ENCODE data around the gene CX3CL1.

Gene CX3CL1

DNA sequence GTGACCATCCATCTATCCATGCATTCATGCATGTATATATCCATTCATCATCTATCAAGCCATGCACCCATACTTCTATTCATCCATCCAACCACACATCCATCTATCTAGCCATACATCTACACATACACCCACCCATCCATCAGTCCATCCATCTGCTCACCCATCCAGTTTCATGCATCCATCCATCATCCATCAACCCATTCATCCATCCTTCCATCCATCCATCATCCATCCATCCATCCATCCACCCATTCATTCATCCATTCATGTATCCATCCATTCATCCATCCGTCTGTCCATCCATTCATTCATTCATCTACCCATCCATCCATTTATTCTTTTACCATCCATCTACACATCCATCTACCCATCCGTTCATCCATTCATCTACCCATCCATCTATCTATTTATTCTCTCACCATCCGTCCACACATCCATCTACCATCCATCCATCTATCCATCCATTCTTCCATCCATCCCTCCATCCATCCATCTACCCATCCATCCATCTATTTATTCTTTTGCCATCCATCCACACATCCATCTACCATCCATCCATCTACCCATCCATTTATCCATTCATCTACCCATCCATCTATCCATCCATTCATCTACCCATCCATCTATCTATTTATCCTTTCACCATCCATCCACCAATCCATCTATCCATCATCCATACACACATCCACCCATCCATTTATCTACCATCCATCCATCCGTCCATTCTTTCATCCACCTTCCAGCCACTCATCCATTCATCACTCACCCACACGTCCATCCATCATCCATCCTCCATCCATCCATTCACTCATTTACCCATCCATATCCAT is 35.4 kb downstream of the CX3CL1 start:
- no peak for DNase-seq

DNA sequence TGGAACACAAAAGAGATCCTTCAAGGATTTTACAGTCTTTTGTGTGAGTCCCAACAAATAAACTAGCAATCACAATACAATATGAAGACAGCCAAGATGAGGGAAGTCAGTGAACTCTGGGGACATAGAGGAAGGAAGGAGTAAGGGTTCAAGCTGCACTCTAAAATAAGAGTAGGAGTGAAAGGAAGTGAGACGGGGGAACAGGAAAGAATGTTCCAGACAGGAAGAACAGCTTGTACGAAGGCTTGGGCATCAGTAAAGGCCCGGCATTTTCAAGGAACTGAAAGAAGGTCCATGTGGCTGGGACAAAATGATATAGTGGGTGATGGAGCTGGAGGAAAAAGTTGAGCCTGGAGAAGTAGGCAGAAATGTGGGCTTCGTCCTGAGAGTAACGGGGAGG is 36.8 kb downstream of the CX3CL1 start:
- DNase-seq, result no peak

DNA sequence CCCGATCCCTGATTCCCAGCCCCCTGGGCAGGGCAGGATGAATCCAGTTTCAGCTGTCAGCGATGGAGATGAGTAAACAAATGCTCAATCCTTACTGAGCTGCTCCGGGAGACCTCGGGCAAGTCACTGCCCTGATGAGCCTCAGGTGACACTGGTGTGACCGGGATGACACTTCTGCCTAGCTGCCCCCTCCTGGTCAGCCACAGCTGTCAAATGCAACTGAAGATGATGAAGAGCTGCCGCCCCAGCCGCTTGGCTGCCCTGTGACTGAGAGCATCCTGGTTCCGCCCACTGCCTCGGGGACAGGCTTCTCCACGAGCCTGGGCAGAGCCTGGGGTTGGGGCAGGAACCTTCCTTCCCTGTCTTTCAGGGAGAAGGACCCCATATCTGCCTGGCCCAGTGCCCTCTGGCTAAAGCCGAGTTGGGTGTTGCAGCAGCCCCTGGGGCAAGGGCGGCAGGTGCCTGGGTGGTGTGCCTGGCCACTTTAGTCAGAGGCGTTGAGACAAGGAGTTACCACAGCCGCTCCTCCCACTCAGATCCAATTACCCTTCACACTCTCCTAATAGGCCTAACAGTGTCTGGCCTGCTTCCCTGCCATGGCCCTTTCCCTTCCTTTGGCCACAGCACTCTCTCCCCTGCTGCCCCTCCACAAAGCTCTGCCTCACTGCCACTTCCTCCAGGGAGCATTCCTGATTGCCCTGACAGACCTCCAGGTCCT is 37.7 kb downstream of the CX3CL1 start:
- DNase-seq, result no peak

DNA sequence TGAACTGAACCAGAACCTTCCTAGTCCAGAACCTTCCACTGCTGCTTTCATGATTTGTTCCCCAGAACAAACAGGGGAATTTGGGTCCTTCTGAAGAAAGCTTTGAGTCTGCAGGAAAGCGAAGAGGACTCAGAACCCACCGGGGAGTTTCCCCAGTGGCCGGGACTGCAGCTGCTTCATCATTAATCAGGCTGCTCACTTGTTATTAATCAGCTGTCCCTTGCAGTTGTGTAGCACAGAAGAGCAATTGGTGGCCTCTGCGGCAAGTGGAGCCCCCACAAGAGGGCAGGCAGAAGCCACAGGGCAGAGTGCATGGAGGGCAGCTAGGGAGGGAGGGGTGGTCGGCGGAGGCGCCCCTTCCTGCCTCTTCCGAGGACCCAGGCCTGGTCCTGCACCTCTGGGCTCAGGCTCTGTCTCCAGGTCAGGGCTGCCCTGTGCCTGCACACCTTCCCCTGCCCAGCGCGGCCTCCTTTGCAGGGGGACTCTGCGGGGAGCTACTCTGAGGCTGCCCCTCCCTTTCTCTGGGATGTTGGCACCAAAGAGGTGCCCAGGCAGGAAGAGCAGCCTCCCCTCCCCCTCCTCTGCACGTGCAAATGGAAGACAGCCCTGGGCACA is 39.2 kb downstream of the CX3CL1 start:
- DNase-seq, result no peak

DNA sequence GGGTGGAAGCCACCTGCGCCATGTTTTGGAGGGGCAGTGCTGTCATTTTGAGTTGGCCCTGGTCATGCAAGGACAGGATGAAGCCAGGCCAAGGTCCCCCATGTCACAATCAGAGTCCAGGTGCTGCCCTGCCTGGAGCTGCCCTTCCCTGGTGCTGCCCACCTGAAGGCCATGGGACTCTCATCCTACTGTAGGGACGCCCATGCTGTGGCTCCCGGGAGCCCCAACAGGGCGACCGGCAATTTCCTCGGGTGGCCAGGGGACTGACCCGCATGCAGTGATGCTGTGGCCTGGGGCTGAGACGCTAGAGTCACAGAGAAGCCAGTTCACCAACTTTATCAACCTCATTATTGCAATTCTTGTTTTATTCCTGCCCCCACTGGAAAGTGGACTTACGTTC is 40.3 kb downstream of the CX3CL1 start:
- DNase-seq, result no peak

DNA sequence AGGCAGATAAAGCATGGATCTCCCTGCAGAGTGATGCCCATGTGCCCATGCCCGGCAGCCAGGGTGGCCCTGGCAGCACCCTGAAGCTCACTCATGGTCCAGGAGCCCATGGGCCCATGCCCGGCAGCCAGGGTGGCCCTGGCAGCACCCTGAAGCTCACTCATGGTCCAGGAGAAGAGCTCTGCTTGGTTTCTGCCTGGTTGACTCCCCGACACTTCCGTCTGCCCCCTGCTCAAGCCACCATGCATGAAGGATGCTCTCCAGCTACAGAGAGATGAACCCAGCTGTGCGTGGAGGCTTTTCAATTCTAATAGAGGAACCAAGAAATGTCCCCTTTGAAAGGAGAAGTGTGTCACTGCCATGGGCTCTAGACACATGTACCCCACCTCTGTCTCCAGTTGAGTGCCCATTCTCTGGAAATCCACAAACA is 41.0 kb downstream of the CX3CL1 start:
- DNase-seq, result no peak

DNA sequence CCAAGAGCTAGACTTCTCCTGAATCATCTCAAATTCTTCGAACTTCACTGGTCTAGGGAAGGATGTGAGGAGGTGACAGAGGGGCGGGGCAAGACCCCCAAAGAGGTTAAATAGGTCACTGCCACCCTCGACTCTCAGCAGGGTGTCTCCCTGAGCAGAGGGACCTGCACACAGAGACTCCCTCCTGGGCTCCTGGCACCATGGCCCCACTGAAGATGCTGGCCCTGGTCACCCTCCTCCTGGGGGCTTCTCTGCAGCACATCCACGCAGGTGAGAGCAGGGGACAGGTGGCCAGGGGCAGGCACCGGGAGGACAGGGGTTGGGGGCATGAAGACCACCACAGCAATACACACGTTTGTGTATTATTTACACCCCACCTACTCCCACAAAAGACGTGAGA is 41.4 kb downstream of the CX3CL1 start:
- no peak for DNase-seq

DNA sequence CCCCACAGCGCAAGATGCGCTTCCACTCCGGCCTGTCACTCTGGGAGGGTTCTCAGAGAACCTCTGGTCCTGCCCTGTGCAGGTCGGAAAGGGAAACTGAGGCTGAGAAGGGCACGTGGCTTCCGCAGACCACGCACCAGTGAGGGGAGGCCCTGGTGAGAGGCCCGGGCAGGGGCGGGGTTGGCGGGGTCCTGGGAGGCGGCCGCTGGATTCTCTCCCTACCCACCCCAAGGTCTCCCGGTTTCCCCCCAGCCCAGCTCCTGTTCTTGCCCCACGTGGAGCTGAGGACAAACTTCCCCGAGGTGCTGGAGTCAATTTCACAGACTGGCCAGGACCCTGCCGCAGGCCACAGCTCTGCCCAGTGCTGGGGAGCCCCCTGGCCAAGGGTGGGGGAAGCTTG is 43.8 kb downstream of the CX3CL1 start:
- DNase-seq, result no peak

DNA sequence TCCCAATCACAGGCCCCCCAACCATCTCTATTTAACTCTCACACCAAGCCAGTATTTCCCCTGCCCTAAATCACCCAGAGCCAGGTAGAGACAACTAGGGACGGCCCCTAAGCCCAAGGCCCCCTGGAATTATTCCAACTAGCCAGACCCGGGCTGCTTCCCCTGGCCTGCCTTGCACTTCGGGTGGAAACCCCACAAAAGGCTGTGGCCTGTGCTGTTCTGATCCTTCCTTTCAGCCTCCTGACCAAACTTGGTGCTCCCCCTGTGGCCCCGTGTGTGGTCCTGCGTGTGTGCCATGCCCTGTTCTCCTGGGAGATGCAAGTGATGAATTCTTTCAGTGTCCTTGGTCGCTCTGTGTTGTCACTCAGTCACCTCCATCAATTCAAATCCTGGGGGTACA is 47.2 kb downstream of the CX3CL1 start:
- DNase-seq, result no peak

DNA sequence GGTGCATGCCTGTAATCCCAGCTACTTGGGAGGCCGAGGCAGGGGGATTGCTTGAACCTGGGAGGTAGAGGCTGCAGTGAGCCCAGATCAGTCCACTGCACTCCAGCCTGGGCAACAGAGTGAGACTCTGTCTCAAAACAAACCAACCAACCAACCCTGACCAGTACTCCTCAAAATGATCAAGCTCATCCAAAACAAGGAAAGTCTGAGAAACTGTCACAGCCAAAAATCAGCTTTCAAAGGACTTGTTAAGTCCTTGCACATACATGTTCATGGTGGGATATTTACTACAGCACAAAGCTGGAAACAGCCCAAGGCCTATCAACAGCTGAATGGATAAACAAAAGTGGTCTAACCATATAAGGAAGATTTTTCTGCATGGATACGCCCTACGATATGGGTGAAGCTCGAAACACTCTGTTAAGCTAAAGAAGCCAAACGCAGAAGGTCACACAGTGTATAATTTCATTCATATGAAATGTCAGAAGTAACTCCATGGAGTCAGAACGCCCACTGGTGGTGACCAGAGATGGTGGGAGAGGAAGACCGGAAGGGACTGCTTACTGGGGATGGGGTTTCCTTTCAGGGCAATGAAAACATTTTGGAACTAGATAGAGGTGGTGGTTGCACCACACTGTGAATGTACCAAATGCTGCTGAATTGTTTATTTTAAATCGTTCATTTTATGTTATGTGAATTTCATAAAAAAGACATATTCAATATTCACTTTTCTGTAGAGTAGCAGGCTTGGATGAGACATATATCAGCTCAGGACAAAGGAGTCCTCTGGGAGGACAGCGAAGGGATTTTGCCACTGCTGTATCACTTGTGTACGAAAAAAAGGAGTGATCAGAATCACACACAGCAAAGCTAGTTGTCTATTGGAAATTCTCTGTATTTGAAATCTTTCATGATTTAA is 50.0 kb downstream of the CX3CL1 start:
- no peak for DNase-seq

DNA sequence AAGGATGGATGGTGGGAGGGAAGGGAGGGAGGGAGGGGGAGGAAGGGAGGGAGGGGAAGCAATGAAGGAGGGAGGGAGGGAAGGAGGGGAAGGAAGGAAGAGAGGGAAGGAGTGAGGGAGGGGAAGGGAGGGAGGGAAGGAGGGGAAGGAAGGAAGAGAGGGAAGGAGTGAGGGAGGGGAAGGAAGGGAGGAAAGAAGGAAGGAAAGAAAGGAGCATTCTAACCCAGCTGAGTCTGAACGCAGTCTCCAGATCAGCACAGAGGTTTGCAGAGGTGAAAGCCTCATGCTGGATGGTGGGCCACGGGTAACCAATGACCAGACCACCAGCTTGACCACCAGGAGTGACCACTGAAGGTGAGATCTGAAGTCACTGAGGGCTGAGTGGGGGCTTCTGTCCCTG is 50.9 kb downstream of the CX3CL1 start:
- no peak for DNase-seq

DNA sequence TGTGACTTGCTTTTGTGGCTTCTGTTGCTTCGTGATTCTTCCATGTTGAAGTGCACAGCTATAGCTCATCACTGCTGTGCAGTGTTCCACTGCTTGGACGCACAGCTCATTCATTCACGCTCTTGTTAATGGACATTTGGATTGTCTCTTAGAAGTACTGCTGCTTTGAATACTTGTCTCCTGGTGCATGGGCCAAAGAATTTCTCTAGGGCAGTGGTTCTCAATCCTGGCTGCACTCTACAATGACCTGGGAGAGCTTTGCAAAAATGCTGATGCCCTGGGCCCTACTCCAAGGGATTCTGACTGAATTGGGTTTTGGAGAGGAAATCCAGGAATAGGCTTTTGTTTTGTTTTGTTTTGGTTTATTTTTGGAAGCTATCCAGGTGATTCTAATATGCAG is 52.3 kb downstream of the CX3CL1 start:
- DNase-seq, result no peak

DNA sequence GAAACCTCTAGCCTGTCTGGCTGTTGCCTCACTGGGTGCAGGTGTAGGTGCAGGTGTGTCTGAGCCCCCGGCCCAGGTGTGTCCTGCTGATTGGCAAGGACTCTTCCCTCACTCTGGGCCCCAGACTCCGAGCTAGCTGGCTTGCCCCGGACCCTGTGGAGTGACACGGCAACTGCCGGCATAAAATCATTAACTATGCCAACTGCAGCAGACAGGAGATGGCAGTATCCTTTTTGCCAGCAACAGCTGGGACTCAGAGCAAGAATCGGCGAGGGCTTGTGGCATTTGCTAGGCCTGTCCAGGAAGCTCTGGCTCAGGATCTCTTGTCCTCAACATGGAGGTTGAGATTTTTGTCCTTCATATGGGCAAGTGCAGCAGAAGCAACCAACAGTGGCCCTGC is 54.1 kb downstream of the CX3CL1 start:
- no peak for DNase-seq

DNA sequence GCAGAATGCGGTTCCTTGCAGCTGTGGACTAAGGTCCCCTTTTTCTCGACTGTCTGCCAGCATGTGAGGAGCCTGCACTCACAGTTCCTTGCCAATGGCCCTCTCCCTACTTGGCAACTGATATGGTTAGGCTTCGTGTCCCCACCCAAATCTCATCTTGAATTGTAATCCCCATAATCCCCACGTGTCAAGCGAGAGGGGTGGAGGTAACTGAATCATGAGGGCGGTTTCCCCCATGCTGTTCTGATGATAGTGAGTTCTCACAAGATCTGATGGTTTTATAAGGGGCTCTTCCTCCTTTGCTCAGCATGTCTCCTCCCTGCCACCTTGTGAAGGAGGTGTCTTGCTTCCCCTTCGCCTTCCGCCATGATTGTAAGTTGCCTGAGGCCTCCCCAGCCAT is 55.0 kb downstream of the CX3CL1 start:
- no peak for DNase-seq

DNA sequence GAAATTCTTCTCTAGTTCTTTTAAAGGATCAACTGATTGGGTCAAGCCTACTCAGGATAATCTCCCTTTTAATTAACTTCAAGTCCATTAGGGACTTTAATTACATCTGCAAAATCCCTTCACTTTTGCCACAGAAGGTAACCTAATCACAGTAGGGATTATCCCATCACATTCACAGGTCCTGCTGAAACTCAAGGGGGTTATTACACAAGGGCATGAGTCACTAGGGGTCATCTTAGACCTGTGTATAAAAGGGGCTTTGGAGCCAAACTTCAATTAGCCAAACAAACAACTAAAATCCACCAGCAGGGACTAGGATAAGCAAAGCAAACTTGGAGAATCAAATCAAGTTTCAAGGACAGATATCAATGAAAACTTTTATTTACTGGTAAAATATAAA is 55.5 kb downstream of the CX3CL1 start:
- DNase-seq, result no peak

DNA sequence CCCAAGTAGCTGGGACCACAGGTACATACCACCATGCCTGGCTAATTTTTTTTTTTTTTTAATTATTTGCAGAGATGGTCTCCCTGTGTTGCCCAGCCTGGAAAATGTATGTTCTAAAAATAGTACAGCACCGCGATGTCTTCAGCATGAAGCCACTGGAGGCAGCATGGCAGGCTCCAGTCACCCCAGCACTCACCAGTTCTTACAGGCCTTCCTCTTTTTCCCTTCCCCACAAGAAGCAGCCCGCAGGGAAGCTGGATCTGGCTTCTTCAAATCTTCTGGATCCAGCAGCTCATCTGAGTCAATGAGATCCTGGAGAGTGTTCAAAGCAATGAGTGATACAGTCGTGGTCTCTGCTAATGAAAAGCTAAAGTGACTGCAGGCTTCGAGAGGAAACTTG is 58.7 kb downstream of the CX3CL1 start:
- DNase-seq, result no peak

DNA sequence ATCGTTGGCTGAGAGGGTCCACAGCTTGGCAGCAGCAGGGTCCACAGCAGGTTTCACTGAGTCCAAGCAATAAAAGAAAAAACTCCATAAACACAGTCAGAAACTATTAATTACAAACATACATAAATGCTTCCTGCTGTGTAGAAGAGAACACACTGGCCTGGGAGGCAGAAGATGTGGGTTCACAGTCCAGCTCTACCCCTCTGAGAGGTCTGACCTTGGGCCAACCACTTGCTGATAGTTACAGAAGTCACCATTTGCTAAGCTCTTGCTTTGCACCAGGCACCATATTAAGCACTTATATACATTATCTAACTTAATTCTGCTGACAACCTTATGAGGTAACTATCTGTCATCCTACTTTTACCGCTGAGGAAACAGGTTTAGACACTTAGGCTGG is 60.2 kb downstream of the CX3CL1 start:
- DNase-seq, result no peak

DNA sequence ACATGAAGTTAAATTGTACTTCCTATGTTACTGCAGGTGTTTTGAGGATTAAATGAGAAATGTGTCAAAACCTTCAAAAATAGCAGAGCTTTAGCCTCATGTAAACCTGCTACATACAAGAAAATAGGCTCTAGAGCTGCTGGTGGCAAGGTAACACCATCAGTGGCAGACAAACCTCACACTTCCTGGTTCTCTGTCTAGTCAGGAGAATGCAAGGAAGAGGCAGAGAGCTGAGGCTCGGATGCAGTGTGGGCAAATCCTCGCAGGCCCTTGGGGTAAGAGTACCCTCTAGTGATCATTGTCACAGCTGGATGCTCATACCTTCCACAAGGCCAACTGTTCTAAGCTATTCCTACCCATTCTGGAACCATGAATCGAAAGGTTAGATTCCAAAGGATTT is 60.7 kb downstream of the CX3CL1 start:
- no peak for DNase-seq

DNA sequence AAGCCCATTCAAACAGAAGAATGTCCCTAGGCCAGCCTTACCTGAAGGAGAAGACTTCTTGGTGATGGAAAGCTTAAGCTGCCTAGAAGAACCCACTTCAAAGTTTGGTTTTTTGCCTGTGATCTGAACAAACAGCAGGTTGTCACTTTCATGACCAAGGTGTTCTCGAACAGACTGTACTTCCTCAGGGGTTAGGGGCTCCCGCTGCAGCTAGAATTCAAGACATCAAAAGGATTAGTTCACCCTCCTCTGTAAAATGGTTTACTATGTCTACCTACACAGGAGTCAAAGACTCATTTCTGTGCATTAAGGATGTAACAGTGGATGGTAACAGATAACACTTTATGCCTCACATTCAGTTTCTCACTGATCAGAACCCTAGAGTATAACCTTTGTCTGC is 61.7 kb downstream of the CX3CL1 start:
- DNase-seq, result no peak

All from SIG-M5 (cell line).